Kidney (tissue), 14 donors: Measurements from ENCODE around the gene NPAT. TPM values are rescaled to one million over a fixed set of nuclear protein-coding genes. Genes with fewer than 3 reads are reported as not detected.

Experiments used
- DNase-seq, 5 donors: peaks; one replicate each; pipeline ENCODE4 v3.0.0-alpha.2; 2013 to 2020
- FAIRE-seq: peaks from 2 replicates; lab custom pipeline; 2012; peaks lifted over from hg19 to GRCh38; lab: Jason Lieb, UNC
- H3K27ac ChIP-seq, 2 donors: one replicate each; pipeline ENCODE4 v1.7.0; 2013; ENCODE audit warnings: low read depth in 2 of 2, low read length in 2 of 2, inconsistent platforms in 1 of 2
- H3K27me3 ChIP-seq: one replicate; pipeline ENCODE4 v1.7.1; 2013; ENCODE audit warnings: low read length, inconsistent platforms; ENCODE audit not compliant: control insufficient read depth, insufficient read depth
- H3K36me3 ChIP-seq, 3 donors: one replicate each; pipeline versions ENCODE4 v1.7.0 to v1.7.1; 2013; ENCODE audit warnings: low read length in 3 of 3, control low read depth in 1 of 3, inconsistent platforms in 1 of 3; ENCODE audit not compliant: insufficient read depth in 3 of 3, control insufficient read depth in 2 of 3
- H3K4me1 ChIP-seq, 3 donors: one replicate each; pipeline versions ENCODE4 v1.7.0 to v1.7.1; 2013; ENCODE audit warnings: low read length in 3 of 3, inconsistent platforms in 1 of 3, low read depth in 1 of 3; ENCODE audit not compliant: control insufficient read depth in 2 of 3, insufficient read depth in 2 of 3
- H3K4me3 ChIP-seq, 3 donors: one replicate each; pipeline versions ENCODE4 v1.7.0 to v1.8.1; 2013; ENCODE audit warnings: low read length in 3 of 3, control low read depth in 1 of 3, inconsistent platforms in 1 of 3
- H3K9ac ChIP-seq, 3 donors: one replicate each; pipeline versions ENCODE4 v1.7.0 to v1.7.1; 2013; ENCODE audit warnings: low read length in 3 of 3, control low read depth in 1 of 3, inconsistent platforms in 1 of 3
- H3K9me3 ChIP-seq, 3 donors: one replicate each; pipeline versions ENCODE4 v1.7.0 to v1.7.1; 2013; ENCODE audit warnings: low read length in 3 of 3, control low read depth in 1 of 3, inconsistent platforms in 1 of 3; ENCODE audit not compliant: control insufficient read depth in 2 of 3, insufficient read depth in 1 of 3
- intact Hi-C: fragments of 100-400 bp; cut with DNase I; formaldehyde crosslinking; loops from one replicate; pipeline ENCODE4 v1.11.1; 2022
- polyA plus RNA-seq: library from polyadenylated mRNA; stranded (reverse); fragments of 350-450 nt; fragmentation: Illumina TruSeq; extraction: RNeasy Lipid Tissue Mini Kit (QIAGEN cat#74804); gene quantifications from one replicate; pipeline ENCODE4 v1.2.3, GENCODE V29; 2014; ENCODE audit warnings: low read depth, low replicate concordance; ENCODE audit not compliant: insufficient read depth
- total RNA-seq: library from RNA; stranded (reverse); fragmentation: NEBNext Ultra II Directional; extraction: Animal tissue kit (Norgen Biotek cat#: 25700); gene quantifications from one replicate; pipeline ENCODE4 v1.2.1, GENCODE V29; 2021
- TF ChIP-seq, protein P1 (sequence below): IDR thresholded peaks from 3 replicates; pipeline ENCODE4 v1.5.1; 2012; ENCODE audit warnings: mild to moderate bottlenecking, moderate library complexity, borderline replicate concordance; ENCODE audit not compliant: insufficient read depth; ENCODE audit errors: extremely low read depth
- donor health status: control.
- donor health status: control.
- donor health status: control.
- donor health status: control.
- donor health status: control.
- donor health status: DM: yes; HTN: yes; CAD: no.
- donor health status: Normal renal cell carcinoma (clear cell type).

Gene NPAT
- total and polyA plus RNA-seq, 2 donors from 2014 or later = 2.5 to 17.6 TPM

DNA sequence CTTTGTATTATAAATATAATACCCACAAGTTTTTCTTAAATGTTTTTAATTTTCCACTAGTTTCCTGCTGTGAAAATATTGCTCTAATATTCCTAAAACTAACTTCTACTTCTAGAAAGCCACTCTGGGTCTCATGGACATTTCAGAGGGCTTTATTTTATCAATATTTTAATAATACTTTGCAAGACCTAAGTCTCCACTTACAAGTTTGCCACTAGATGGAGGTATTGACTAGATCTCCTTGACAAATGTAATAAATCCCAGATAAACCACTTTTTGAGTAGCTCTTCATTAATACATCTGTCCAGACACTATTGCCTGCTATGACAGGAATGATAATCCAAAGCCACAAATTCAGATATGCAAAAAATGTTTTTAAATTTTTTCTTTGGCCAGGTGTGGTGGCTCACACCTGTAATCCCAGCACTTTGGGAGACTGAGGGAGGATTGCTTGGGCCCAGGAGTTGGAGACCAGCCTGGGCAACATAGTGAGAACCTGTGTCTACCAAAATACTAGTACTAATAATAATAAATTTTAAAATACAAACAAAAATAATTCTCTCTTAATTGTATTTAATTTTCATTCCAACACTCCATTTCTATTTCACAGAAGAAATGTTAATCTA, 104.6 kb downstream of the NPAT start:
- no peak overlapping the region for H3K27ac ChIP-seq
- H3K36me3 ChIP-seq = no peaks in the 10 kb centered on the region
- no peak overlapping the region for H3K4me3 ChIP-seq
- no peak for FAIRE-seq
- H3K9me3 ChIP-seq = no peaks in the 10 kb centered on the region
- H3K4me1 ChIP-seq = peaks cover 0 to 30% (median 12%) of the 10 kb centered on the region in 3 donors
- H3K27me3 ChIP-seq = no peaks in the 10 kb centered on the region
- intact Hi-C loops = no loop called here
- no peak overlapping the region for H3K9ac ChIP-seq
- TF ChIP-seq, protein P1, sequence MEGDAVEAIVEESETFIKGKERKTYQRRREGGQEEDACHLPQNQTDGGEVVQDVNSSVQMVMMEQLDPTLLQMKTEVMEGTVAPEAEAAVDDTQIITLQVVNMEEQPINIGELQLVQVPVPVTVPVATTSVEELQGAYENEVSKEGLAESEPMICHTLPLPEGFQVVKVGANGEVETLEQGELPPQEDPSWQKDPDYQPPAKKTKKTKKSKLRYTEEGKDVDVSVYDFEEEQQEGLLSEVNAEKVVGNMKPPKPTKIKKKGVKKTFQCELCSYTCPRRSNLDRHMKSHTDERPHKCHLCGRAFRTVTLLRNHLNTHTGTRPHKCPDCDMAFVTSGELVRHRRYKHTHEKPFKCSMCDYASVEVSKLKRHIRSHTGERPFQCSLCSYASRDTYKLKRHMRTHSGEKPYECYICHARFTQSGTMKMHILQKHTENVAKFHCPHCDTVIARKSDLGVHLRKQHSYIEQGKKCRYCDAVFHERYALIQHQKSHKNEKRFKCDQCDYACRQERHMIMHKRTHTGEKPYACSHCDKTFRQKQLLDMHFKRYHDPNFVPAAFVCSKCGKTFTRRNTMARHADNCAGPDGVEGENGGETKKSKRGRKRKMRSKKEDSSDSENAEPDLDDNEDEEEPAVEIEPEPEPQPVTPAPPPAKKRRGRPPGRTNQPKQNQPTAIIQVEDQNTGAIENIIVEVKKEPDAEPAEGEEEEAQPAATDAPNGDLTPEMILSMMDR = peak; percentile 39
- DNase-seq = peak in 2 of 5 donors; percentile 29 to 64

DNA sequence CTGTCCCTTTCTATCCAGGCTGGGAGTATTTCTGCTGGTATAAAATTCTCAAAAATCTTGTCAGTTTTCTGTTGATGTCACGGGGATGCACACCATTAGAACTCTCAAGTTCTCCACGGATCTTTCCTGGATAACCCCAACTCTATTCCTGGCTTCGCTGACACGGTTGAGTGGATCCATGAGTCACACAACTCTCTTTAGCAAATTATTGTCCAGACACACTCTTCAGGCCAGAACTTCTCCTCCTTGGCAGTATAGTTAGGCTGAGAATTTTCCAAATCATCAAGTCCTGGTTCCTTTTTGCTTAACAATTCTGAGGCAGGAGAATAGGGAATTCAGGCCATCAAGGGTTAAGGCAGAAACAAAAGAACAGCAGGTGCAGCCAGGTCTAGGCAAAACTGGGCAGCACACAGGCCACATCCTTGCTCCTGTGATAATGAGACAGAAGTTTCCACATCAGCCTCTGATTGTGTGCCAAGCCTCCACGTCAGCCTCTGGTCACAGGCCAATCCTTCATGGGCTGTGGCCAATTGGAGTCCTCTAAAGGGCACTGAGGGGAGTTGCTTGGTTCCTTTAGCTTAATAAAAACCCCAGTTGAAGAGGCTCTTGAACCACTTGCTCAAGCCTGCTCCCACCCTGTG, 106.8 kb downstream of the NPAT start:
- H3K4me1 ChIP-seq = peaks cover 0 to 26% (median 3%) of the 10 kb centered on the region in 3 donors
- TF ChIP-seq, protein P1 = no peak

GRCh38 chr11:108112057-108112456, 110.4 kb downstream of the NPAT start:
- DNase-seq = peak in 2 of 5 donors; percentile 21 to 43
- H3K9me3 ChIP-seq = no peaks in the 10 kb centered on the region
- H3K27me3 ChIP-seq = no peaks in the 10 kb centered on the region
- peaks cover 0 to 2% (median 0%) of the 10 kb centered on the region in 3 donors for H3K36me3 ChIP-seq
- H3K9ac ChIP-seq = no peak overlapping the region
- H3K4me3 ChIP-seq = no peak overlapping the region
- intact Hi-C loops = no loop called here
- FAIRE-seq = no peak
- peaks cover 0 to 26% (median 3%) of the 10 kb centered on the region in 3 donors for H3K4me1 ChIP-seq
- TF ChIP-seq, protein P1 = no peak
- H3K27ac ChIP-seq = no peak overlapping the region

More for the DNA sequence above, 106.8 kb downstream of the NPAT start:
- Histone ChIP-seq H3K9ac (peak overlapping the region in 1 of 3 donors; percentile 42), H3K27ac (peak overlapping the region; percentile 80 to 87), H3K27me3 (no peaks in the 10 kb centered on the region), H3K9me3 (no peaks in the 10 kb centered on the region), H3K4me3 (peak overlapping the region in 1 of 3 donors; percentile 3), H3K36me3 (no peaks in the 10 kb centered on the region)
- intact Hi-C loops = no loop called here
- FAIRE-seq = peak; percentile 68
- DNase-seq = peak in 4 of 5 donors; percentile 35 to 90 (median 70)
